GM13976 (cell line): ENCODE results near the gene SLC48A1.

ENCODE experiments used
- DNase-seq: peaks from one replicate; pipeline ENCODE4 v3.0.0; 2012; ENCODE audit warnings: low spot score
- CTCF ChIP-seq: IDR thresholded peaks from 2 replicates; pipeline ENCODE4 v1.5.1; 2012; ENCODE audit warnings: borderline replicate concordance, mild to moderate bottlenecking; ENCODE audit not compliant: insufficient read depth; ENCODE audit errors: extremely low read depth, missing control alignments, control extremely low read depth
- in situ Hi-C: fragments of 300-500 bp; cut with MboI; formaldehyde crosslinking; loops from one replicate; pipeline ENCODE4 v1.12.0; 2022; ENCODE audit warnings: low sequenced_read_pairs, mixed read lengths, inconsistent platforms; ENCODE audit not compliant: unreplicated experiment

Gene SLC48A1

GRCh38 chr12:47828008-47828975, 55.3 kb downstream of the SLC48A1 start:
- no peak for DNase-seq
- TF ChIP-seq CTCF, result no peak
- in situ Hi-C loops, result no loop called here

GRCh38 chr12:47828976-47829482, 56.0 kb downstream of the SLC48A1 start:
- TF ChIP-seq CTCF, result no peak
- DNase-seq, result no peak
- in situ Hi-C loops, result no loop called here

- TF ChIP-seq CTCF, result no peak
- in situ Hi-C loops, result no loop called here
- no peak for DNase-seq
Observed at GRCh38 chr12:47829584-47829983, 56.5 kb downstream of the SLC48A1 start.
